Tibial nerve (tissue), 3 donors: Measurements from ENCODE around the gene KLK3.

Source experiments
- CTCF ChIP-seq, 5 experiments: fragments of 200-600 bp in 3 of 5; fragments of 450-650 bp in 2 of 5; sonication (generic) in 3 of 5; IDR thresholded peaks; one replicate each; pipeline ENCODE4 v1.5.1; 2016 to 2019; ENCODE audit warnings: antibody characterized with exemption in 5 of 5, mild to moderate bottlenecking in 3 of 5, moderate library complexity in 2 of 5
- POLR2A ChIP-seq, 2 donors: fragments of 450-650 bp; IDR thresholded peaks; one replicate each; pipeline ENCODE4 v1.6.1; 2017; ENCODE audit warnings: antibody characterized with exemption in 2 of 2, mild to moderate bottlenecking in 2 of 2, moderate library complexity in 2 of 2

DNA sequence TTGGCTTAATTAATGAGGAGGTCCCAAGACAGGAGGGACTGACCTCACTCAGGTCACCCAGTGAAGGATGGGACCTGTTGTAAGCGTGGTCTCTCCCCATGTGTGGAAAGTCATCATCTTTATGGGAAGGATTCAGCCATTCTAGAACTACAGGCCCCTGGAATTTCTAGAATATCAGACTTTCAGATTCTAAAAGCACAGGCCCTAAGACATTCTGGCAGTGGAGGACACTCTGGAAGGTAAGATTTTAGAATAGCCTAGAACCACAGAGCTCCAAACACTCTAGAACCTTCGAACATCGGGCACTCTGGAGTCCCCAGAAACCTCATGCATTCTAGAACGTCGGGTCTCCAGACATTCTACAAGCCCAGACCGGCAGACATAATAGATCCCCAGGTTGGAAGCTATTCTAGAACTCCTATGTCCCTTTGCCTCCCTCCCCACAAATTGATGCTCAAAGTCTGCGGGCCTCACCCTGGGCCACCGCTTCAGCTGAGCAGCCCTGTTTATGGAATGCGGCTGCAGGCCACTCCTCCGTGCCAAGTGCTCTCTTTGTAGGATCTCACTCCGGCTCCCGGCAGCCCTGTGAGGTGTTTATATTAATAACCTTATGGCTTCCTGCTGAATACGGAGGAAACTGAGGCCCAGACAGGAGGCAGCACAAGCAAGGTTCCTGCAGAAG lies 19.5 kb upstream of the KLK3 start:
- no peak for TF ChIP-seq CTCF (IDR thresholded peaks at IDR 0.05)
- no peak for TF ChIP-seq POLR2A (IDR thresholded peaks at IDR 0.05)
